Measurements from ENCODE around the gene ABCC10.
"Not testable (repeated sequence)": the region's sequence is repeated elsewhere in the genome, so short reads cannot be mapped to it uniquely, and the experiment has no call there.

Gene ABCC10

GRCh38 chr6:43407296-43407695 is 20.0 kb upstream of the ABCC10 start:
- DNase-seq (ENCODE audit: low spot score), result no peak

GRCh38 chr6:43408259-43408658 is 19.1 kb upstream of the ABCC10 start:
- DNase-seq (ENCODE audit: low spot score), result no peak

- not testable (repeated sequence) for DNase-seq (ENCODE audit: low spot score)
These were observed 16.6 kb upstream of the ABCC10 start for GRCh38 chr6:43410776-43411175.

GRCh38 chr6:43412541-43412940 is 14.8 kb upstream of the ABCC10 start:
- DNase-seq (ENCODE audit: low spot score), result no peak

- DNase-seq (ENCODE audit: low spot score), result no peak
These were observed 14.3 kb upstream of the ABCC10 start for GRCh38 chr6:43413002-43413401.

GRCh38 chr6:43415275-43415674 is 12.1 kb upstream of the ABCC10 start:
- not testable (repeated sequence) for DNase-seq (ENCODE audit: low spot score)

- no peak for DNase-seq (ENCODE audit: low spot score)
These were observed 10.4 kb upstream of the ABCC10 start for GRCh38 chr6:43416935-43417334.

GRCh38 chr6:43420012-43420709 is 7.2 kb upstream of the ABCC10 start:
- no peak for DNase-seq (ENCODE audit: low spot score)

GRCh38 chr6:43421831-43422230 is 5.5 kb upstream of the ABCC10 start:
- DNase-seq (ENCODE audit: low spot score), result no peak

GRCh38 chr6:43425083-43425482 is 2.3 kb upstream of the ABCC10 start:
- not testable (repeated sequence) for DNase-seq (ENCODE audit: low spot score)

- DNase-seq (ENCODE audit: low spot score), result no peak
These were observed 374 bp upstream of the ABCC10 start for GRCh38 chr6:43426928-43427405.

- DNase-seq (ENCODE audit: low spot score), result no peak
These were observed 800 bp downstream of the ABCC10 start for GRCh38 chr6:43428112-43428570.

- DNase-seq (ENCODE audit: low spot score), result no peak
These were observed 1.5 kb downstream of the ABCC10 start for GRCh38 chr6:43428874-43429273.

GRCh38 chr6:43432009-43432945 is 4.9 kb downstream of the ABCC10 start:
- DNase-seq (ENCODE audit: low spot score), result no peak

GRCh38 chr6:43433148-43433547 is 5.8 kb downstream of the ABCC10 start:
- no peak for DNase-seq (ENCODE audit: low spot score)

GRCh38 chr6:43434001-43434840 is 6.9 kb downstream of the ABCC10 start:
- DNase-seq (ENCODE audit: low spot score), result no peak

GRCh38 chr6:43434943-43435342 is 7.6 kb downstream of the ABCC10 start:
- DNase-seq (ENCODE audit: low spot score), result no peak

- DNase-seq (ENCODE audit: low spot score), result no peak
These were observed 8.5 kb downstream of the ABCC10 start for GRCh38 chr6:43435682-43436437.

- peak; percentile 78 for DNase-seq (ENCODE audit: low spot score)
These were observed 9.4 kb downstream of the ABCC10 start for GRCh38 chr6:43436577-43437282.

- DNase-seq (ENCODE audit: low spot score), result no peak
These were observed 10.4 kb downstream of the ABCC10 start for GRCh38 chr6:43437700-43438099.

GRCh38 chr6:43442935-43443334 is 15.6 kb downstream of the ABCC10 start:
- no peak for DNase-seq (ENCODE audit: low spot score)

Data from AG08396 (cell line).